HCT116 (cell line): ENCODE data around the gene FAM171A2. TPM values are rescaled to one million over a fixed set of nuclear protein-coding genes. Genes with fewer than 3 reads are reported as not detected.

ENCODE experiments used
- ATAC-seq: fragments of 200-7000 bp; cut with Tn5 transposase; 2 replicates; pipeline ENCODE4 v1.9.1; 2020; ENCODE audit warnings: mild to moderate bottlenecking, moderate library complexity
- BruUV-seq: library from RNA; stranded (reverse); fragments of 400-500 nt; replicated peaks from 2 replicates; lab custom pipeline; 2021; lab: Mats Ljungman, UMichigan
- CTCF ChIA-PET: fragments of 300-600 bp; sonication (Branson Sonifier 250); formaldehyde crosslinking; loops from one replicate; lab custom pipeline; 2021; ENCODE audit warnings: antibody characterized with exemption; lab: Charles Lee
- POLR2A ChIA-PET: fragments of 300-600, 350-600 bp; sonication (Branson Sonifier 250); formaldehyde crosslinking; loops from one replicate; lab custom pipeline; 2021; ENCODE audit warnings: antibody characterized with exemption; lab: Charles Lee
- RAD21 ChIA-PET, 2 experiments: fragments of 300-600 bp; sonication (Branson Sonifier 250); formaldehyde crosslinking; loops; one replicate each; lab custom pipeline; 2023; ENCODE audit warnings: low total read pairs in 2 of 2; ENCODE audit not compliant: uncharacterized antibody in 2 of 2, unreplicated experiment in 2 of 2, low non-redundant PET in 1 of 2; lab: Charles Lee
- DNase-seq: peaks from one replicate; pipeline ENCODE4 v3.0.0-alpha.2; 2010; ENCODE audit warnings: low read depth, low spot score
- H2AFZ ChIP-seq: fragments of 200-600 bp; shearing (Covaris generic), sonication (generic); 2 replicates; pipeline ENCODE4 v1.6.1; 2017; ENCODE audit warnings: low read depth, mixed run types, mixed read lengths, antibody characterized with exemption, low read length; ENCODE audit not compliant: poor library complexity, severe bottlenecking
- H3K27ac ChIP-seq: 2 replicates; pipeline ENCODE4 v1.5.1; 2012; ENCODE audit warnings: low read depth, low read length
- H3K27me3 ChIP-seq: fragments of 200-600 bp; sonication (generic); 2 replicates; pipeline ENCODE4 v1.6.1; 2016; ENCODE audit warnings: mixed run types, low read length, mixed read lengths; ENCODE audit not compliant: insufficient read depth
- H3K36me3 ChIP-seq, 2 experiments: fragments of 200-500 bp in 1 of 2; fragments of 200-600 bp in 1 of 2; sonication (Bioruptor generic) in 1 of 2; sonication (generic) in 1 of 2; 2 replicates each; pipeline versions ENCODE4 v1.5.1 to v1.6.1; 2014 to 2016; ENCODE audit warnings: low read length in 2 of 2, inconsistent platforms in 1 of 2, mixed read lengths in 1 of 2, mixed run types in 1 of 2; ENCODE audit not compliant: insufficient read depth in 2 of 2, control insufficient read depth in 1 of 2
- H3K4me1 ChIP-seq, 2 experiments: fragments of 200-600 bp in 1 of 2; sonication (generic) in 1 of 2; 2 replicates each; pipeline versions ENCODE4 v1.5.1 to v1.6.1; 2012 to 2017; ENCODE audit warnings: low read length in 2 of 2, inconsistent platforms in 1 of 2, mild to moderate bottlenecking in 1 of 2, mixed read lengths in 1 of 2, mixed run types in 1 of 2, moderate library complexity in 1 of 2; ENCODE audit not compliant: insufficient read depth in 2 of 2, control insufficient read depth in 1 of 2
- H3K4me2 ChIP-seq: fragments of 200-600 bp; sonication (generic); 2 replicates; pipeline ENCODE4 v1.6.1; 2017; ENCODE audit warnings: mixed run types, low read length, mixed read lengths
- H3K4me3 ChIP-seq, 2 experiments: fragments of 200-600 bp in 1 of 2; sonication (generic) in 1 of 2; replicated peaks in 1 of 2; 2 replicates each; pipeline ENCODE4 v1.5.1; 2011 to 2016; ENCODE audit warnings: low read length in 2 of 2, control low read depth in 1 of 2, low read depth in 1 of 2, mild to moderate bottlenecking in 1 of 2, mixed read lengths in 1 of 2, mixed run types in 1 of 2
- H3K79me2 ChIP-seq: fragments of 200-600 bp; sonication (generic); 2 replicates; pipeline ENCODE4 v1.6.1; 2017; ENCODE audit warnings: mild to moderate bottlenecking, mixed run types, low read length, moderate library complexity, mixed read lengths; ENCODE audit not compliant: insufficient read depth
- H3K9ac ChIP-seq: fragments of 200-600 bp; sonication (generic); 2 replicates; pipeline ENCODE4 v1.6.1; 2016; ENCODE audit warnings: low read length, mixed read lengths
- H3K9me2 ChIP-seq: fragments of 200-600 bp; sonication (generic), shearing (Covaris generic); 2 replicates; pipeline ENCODE4 v1.6.1; 2017; ENCODE audit warnings: mixed run types, mild to moderate bottlenecking, moderate library complexity; ENCODE audit not compliant: insufficient read depth
- H3K9me3 ChIP-seq, 2 experiments: fragments of 200-500 bp in 1 of 2; fragments of 200-600 bp in 1 of 2; sonication (Bioruptor generic) in 1 of 2; sonication (generic) in 1 of 2; 2 replicates each; pipeline ENCODE4 v1.6.1; 2014 to 2017; ENCODE audit warnings: low read length in 2 of 2, mixed read lengths in 2 of 2, inconsistent platforms in 1 of 2, low read depth in 1 of 2, mild to moderate bottlenecking in 1 of 2, mixed run types in 1 of 2, moderate library complexity in 1 of 2; ENCODE audit not compliant: control insufficient read depth in 1 of 2, insufficient read depth in 1 of 2
- H4K20me1 ChIP-seq: fragments of 200-600 bp; sonication (generic), shearing (Covaris generic); 2 replicates; pipeline ENCODE4 v1.6.1; 2017; ENCODE audit warnings: mixed run types, mild to moderate bottlenecking, moderate library complexity; ENCODE audit not compliant: insufficient read depth
- EZH2 ChIP-seq: fragments of 200-600 bp; sonication (generic); IDR thresholded peaks from 2 replicates; pipeline ENCODE4 v1.6.1; 2017; ENCODE audit warnings: antibody characterized with exemption, mixed run types
- MAX ChIP-seq: IDR thresholded peaks from 2 replicates; pipeline ENCODE4 v1.6.1; 2012
- SP1 ChIP-seq: IDR thresholded peaks from 2 replicates; pipeline ENCODE4 v1.6.1; 2012; ENCODE audit warnings: low read depth
- TCF7L2 ChIP-seq: IDR thresholded peaks from 2 replicates; pipeline ENCODE4 v1.7.0; 2011; ENCODE audit warnings: borderline replicate concordance, inconsistent platforms; ENCODE audit not compliant: insufficient read depth, insufficient read length; ENCODE audit errors: extremely low read depth
- ZFX ChIP-seq: fragments of 450-650 bp; IDR thresholded peaks from 2 replicates; pipeline ENCODE4 v1.6.1; 2017
- intact Hi-C: fragments of 100-400 bp; cut with micrococcal nuclease; formaldehyde crosslinking; loops from 2 replicates; pipeline ENCODE4 v1.10.0; 2022
- total RNA-seq: library from RNA; stranded (reverse); gene quantifications from one replicate; pipeline ENCODE4 v1.2.1, GENCODE V29; 2021; ENCODE audit not compliant: unreplicated experiment
- TF ChIP-seq, protein P1 (sequence below): IDR thresholded peaks from 2 replicates; pipeline ENCODE4 v1.6.1; 2011; ENCODE audit warnings: mild to moderate bottlenecking, low read length, moderate library complexity; ENCODE audit not compliant: insufficient replicate concordance; ENCODE audit errors: extremely low read depth

FAM171A2 gene
- total RNA-seq, 1 experiment from 2014 or later, result 18.0 TPM

DNA sequence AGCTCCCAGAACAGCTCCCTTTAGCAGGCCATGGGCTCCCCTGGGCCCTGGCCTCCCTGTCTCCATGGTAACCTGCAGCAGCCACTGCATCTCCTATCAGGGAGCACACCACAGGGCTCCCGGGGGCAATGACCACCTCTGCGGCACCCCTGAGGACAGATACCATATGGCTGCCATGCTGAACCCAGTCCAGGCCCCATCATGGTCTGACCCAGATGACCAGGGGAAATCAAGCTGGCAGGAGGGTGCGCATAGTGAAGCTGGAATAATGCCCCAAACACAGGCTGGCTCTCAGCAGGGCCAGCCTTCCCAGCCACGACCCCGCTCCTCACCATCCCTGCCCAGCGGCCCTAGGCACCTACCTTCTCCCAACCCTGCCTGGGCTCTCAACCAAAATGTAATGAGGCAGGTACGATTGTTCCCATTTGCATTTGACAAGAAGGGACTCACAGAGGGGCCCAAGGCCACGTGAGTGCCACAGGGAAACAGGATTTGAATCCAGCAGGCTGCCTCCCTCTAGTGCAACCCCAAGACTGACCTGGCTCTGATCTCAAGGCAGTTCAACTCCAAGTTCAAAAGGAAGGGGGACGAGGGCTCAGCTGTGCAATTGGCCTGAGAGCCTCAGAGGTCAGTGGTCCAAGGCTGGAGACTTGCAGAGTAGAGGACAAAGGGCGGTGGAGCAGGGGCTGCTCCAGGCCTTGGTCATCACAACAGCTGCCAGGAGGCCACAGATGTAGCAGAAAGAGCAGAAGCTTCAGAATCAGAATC lies 52.9 kb downstream of the FAM171A2 start:
- Histone ChIP-seq H4K20me1 (no peaks in the 10 kb centered on the region), H3K9me3 (no peaks in the 10 kb centered on the region), H3K9me2 (no peaks in the 10 kb centered on the region), H3K36me3 (no peaks in the 10 kb centered on the region), H3K4me2 (no peak overlapping the region), H3K79me2 (no peaks in the 10 kb centered on the region), H3K27ac (no peak overlapping the region), H3K9ac (no peak overlapping the region), H3K4me3 (no peak overlapping the region), H2AFZ (no peak overlapping the region), H3K27me3 (no peaks in the 10 kb centered on the region), H3K4me1 (peaks cover 3 to 41% of the 10 kb centered on the region in 2 experiments; a peak in 3 of 4 replicates)
- ATAC-seq (no peak), DNase-seq (no peak)
- RAD21 ChIA-PET, result no interaction called here
- POLR2A ChIA-PET, result interaction anchor here (1.0 kb wide), 1 partner anchor 16 kb away, joined by 3 read pairs; no protein-coding TSS in a partner anchor
- intact Hi-C loops, result no loop called here
- CTCF ChIA-PET, result no interaction called here
- TF ChIP-seq MAX (no peak), SP1 (no peak), EZH2 (no peak), TCF7L2 (no peak), ZFX (no peak)
- TF ChIP-seq, protein P1, sequence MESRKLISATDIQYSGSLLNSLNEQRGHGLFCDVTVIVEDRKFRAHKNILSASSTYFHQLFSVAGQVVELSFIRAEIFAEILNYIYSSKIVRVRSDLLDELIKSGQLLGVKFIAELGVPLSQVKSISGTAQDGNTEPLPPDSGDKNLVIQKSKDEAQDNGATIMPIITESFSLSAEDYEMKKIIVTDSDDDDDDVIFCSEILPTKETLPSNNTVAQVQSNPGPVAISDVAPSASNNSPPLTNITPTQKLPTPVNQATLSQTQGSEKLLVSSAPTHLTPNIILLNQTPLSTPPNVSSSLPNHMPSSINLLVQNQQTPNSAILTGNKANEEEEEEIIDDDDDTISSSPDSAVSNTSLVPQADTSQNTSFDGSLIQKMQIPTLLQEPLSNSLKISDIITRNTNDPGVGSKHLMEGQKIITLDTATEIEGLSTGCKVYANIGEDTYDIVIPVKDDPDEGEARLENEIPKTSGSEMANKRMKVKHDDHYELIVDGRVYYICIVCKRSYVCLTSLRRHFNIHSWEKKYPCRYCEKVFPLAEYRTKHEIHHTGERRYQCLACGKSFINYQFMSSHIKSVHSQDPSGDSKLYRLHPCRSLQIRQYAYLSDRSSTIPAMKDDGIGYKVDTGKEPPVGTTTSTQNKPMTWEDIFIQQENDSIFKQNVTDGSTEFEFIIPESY, result no peak
- BruUV-seq, result no TSS peak
